ENCODE results near the gene LRMDA. TPM values are rescaled to one million over a fixed set of nuclear protein-coding genes. Genes with fewer than 3 reads are reported as not detected.

The LRMDA gene
- total RNA-seq, 1 donor from 2014 or later, result 5.2 TPM

- Histone ChIP-seq H3K9ac (no peak overlapping the region), H3F3A (ENCODE audit: low read depth) (no peaks in the 10 kb centered on the region), H3K79me2 (ENCODE audit: low read depth) (no peaks in the 10 kb centered on the region), H3K4me3 (no peak overlapping the region), H3K9me3 (ENCODE audit: low read depth) (no peaks in the 10 kb centered on the region), H3K4me2 (no peak overlapping the region), H3K27me3 (no peaks in the 10 kb centered on the region), H2AFZ (replicated peaks) (no peak overlapping the region), H3K4me1 (no peaks in the 10 kb centered on the region), H4K20me1 (ENCODE audit: low read depth) (no peaks in the 10 kb centered on the region), H3K27ac (no peak overlapping the region), H3K36me3 (no peaks in the 10 kb centered on the region)
- Mint-ChIP-seq H3K4me1 (peaks cover 3% of the 10 kb centered on the region), H3K27me3 (ENCODE audit: insufficient read depth, low read depth) (no peaks in the 10 kb centered on the region), H3K36me3 (no peaks in the 10 kb centered on the region), H3K27ac (no peak overlapping the region), H3K9me3 (no peaks in the 10 kb centered on the region), H3K4me3 (no peak overlapping the region)
- no peak for DNase-seq (ENCODE audit: low spot score)
- TF ChIP-seq CTCF (IDR thresholded peaks at IDR 0.05) (no peak), EZH2 (IDR thresholded peaks at IDR 0.05) (no peak), EZH2phosphoT487 (IDR thresholded peaks at IDR 0.05) (no peak)
These were observed 1128.9 kb downstream of the LRMDA start for GRCh38 chr10:76560338-76560737.

GRCh38 chr10:76563286-76563685, 1131.9 kb downstream of the LRMDA start:
- no peak overlapping the region for H3K4me3 Mint-ChIP-seq
- no peak overlapping the region for H3K27ac Mint-ChIP-seq
- H2AFZ ChIP-seq (replicated peaks), result no peak overlapping the region
- H3K4me1 ChIP-seq, result no peaks in the 10 kb centered on the region
- H3K36me3 Mint-ChIP-seq, result no peaks in the 10 kb centered on the region
- H3K9me3 Mint-ChIP-seq, result peaks cover 2% of the 10 kb centered on the region
- no peaks in the 10 kb centered on the region for H3K4me1 Mint-ChIP-seq
- no peaks in the 10 kb centered on the region for H3K36me3 ChIP-seq
- no peak overlapping the region for H3K4me2 ChIP-seq
- no peaks in the 10 kb centered on the region for H3K9me3 ChIP-seq (ENCODE audit: low read depth)
- no peak for DNase-seq (ENCODE audit: low spot score)
- no peak overlapping the region for H3K27ac ChIP-seq
- no peak overlapping the region for H3K9ac ChIP-seq
- H3F3A ChIP-seq (ENCODE audit: low read depth), result no peaks in the 10 kb centered on the region
- no peak overlapping the region for H3K4me3 ChIP-seq
- H4K20me1 ChIP-seq (ENCODE audit: low read depth), result no peaks in the 10 kb centered on the region
- no peaks in the 10 kb centered on the region for H3K27me3 Mint-ChIP-seq (ENCODE audit: insufficient read depth, low read depth)
- no peaks in the 10 kb centered on the region for H3K27me3 ChIP-seq
- TF ChIP-seq EZH2 (IDR thresholded peaks at IDR 0.05) (no peak), CTCF (IDR thresholded peaks at IDR 0.05) (no peak), EZH2phosphoT487 (IDR thresholded peaks at IDR 0.05) (no peak)
- H3K79me2 ChIP-seq (ENCODE audit: low read depth), result no peaks in the 10 kb centered on the region

- Mint-ChIP-seq H3K36me3 (no peaks in the 10 kb centered on the region), H3K27me3 (ENCODE audit: insufficient read depth, low read depth) (peaks cover 2% of the 10 kb centered on the region), H3K4me3 (no peak overlapping the region), H3K4me1 (no peaks in the 10 kb centered on the region), H3K9me3 (peaks cover 4% of the 10 kb centered on the region), H3K27ac (no peak overlapping the region)
- H3F3A ChIP-seq (ENCODE audit: low read depth), result no peaks in the 10 kb centered on the region
- H3K4me3 ChIP-seq, result no peak overlapping the region
- no peaks in the 10 kb centered on the region for H3K9me3 ChIP-seq (ENCODE audit: low read depth)
- no peak overlapping the region for H2AFZ ChIP-seq (replicated peaks)
- no peaks in the 10 kb centered on the region for H3K79me2 ChIP-seq (ENCODE audit: low read depth)
- H4K20me1 ChIP-seq (ENCODE audit: low read depth), result no peaks in the 10 kb centered on the region
- no peaks in the 10 kb centered on the region for H3K36me3 ChIP-seq
- no peaks in the 10 kb centered on the region for H3K4me1 ChIP-seq
- no peaks in the 10 kb centered on the region for H3K27me3 ChIP-seq
- no peak for TF ChIP-seq EZH2 (IDR thresholded peaks at IDR 0.05)
- TF ChIP-seq CTCF (IDR thresholded peaks at IDR 0.05), result no peak
- TF ChIP-seq EZH2phosphoT487 (IDR thresholded peaks at IDR 0.05), result no peak
- no peak for DNase-seq (ENCODE audit: low spot score)
- no peak overlapping the region for H3K9ac ChIP-seq
- no peak overlapping the region for H3K27ac ChIP-seq
- no peak overlapping the region for H3K4me2 ChIP-seq
These were observed 1140.6 kb downstream of the LRMDA start for GRCh38 chr10:76572021-76572420.

All from neural progenitor cell (in vitro differentiated cells).